KOPT-K1 (cell line): ENCODE data around the gene POLR2J3.
"Not testable (repeated sequence)": the region's sequence is repeated elsewhere in the genome, so short reads cannot be mapped to it uniquely, and the experiment has no call there.

ENCODE experiments used
- H3K27ac ChIP-seq: fragments of 200-600 bp; sonication (generic); 2 replicates; pipeline ENCODE4 v1.5.1; 2016; ENCODE audit warnings: antibody characterized with exemption, mild to moderate bottlenecking, low read depth, low read length; ENCODE audit not compliant: poor library complexity, severe bottlenecking
- H3K36me3 ChIP-seq: fragments of 200-600 bp; sonication (generic); 2 replicates; pipeline ENCODE4 v1.5.1; 2017; ENCODE audit warnings: antibody characterized with exemption, mild to moderate bottlenecking, low read length, moderate library complexity; ENCODE audit not compliant: insufficient read depth
- H3K9me3 ChIP-seq: fragments of 200-600 bp; sonication (generic); 2 replicates; pipeline ENCODE4 v1.5.1; 2017; ENCODE audit warnings: antibody characterized with exemption, low read length, mild to moderate bottlenecking; ENCODE audit not compliant: insufficient read depth, poor library complexity, severe bottlenecking

POLR2J3 gene

GRCh38 chr7:102544372-102544771 lies 28.0 kb downstream of the POLR2J3 start:
- not testable (repeated sequence) for H3K27ac ChIP-seq, H3K36me3 ChIP-seq, H3K9me3 ChIP-seq

GRCh38 chr7:102543596-102543995 lies 28.8 kb downstream of the POLR2J3 start, which contains the start of gene UPK3BL2:
UPK3BL2 (minus strand) TSS chr7:102543696; CDS start chr7:102543636, 60 bp downstream.
- not testable (repeated sequence) for H3K27ac ChIP-seq, H3K9me3 ChIP-seq, H3K36me3 ChIP-seq

- H3K36me3 ChIP-seq, H3K9me3 ChIP-seq, H3K27ac ChIP-seq: not testable (repeated sequence)
Measured at GRCh38 chr7:102542771-102543170, 29.6 kb downstream of the POLR2J3 start.

- not testable (repeated sequence) for H3K36me3 ChIP-seq, H3K27ac ChIP-seq, H3K9me3 ChIP-seq
Measured at GRCh38 chr7:102542083-102542482, 30.3 kb downstream of the POLR2J3 start.

- H3K9me3 ChIP-seq, H3K27ac ChIP-seq, H3K36me3 ChIP-seq: not testable (repeated sequence)
Measured at GRCh38 chr7:102540604-102541003, 31.8 kb downstream of the POLR2J3 start.

GRCh38 chr7:102535062-102535615 lies 37.2 kb downstream of the POLR2J3 start:
- not testable (repeated sequence) for H3K27ac ChIP-seq, H3K9me3 ChIP-seq, H3K36me3 ChIP-seq

GRCh38 chr7:102532127-102532526 lies 40.3 kb downstream of the POLR2J3 start:
- H3K36me3 ChIP-seq, H3K27ac ChIP-seq, H3K9me3 ChIP-seq: not testable (repeated sequence)

- not testable (repeated sequence) for H3K9me3 ChIP-seq, H3K36me3 ChIP-seq, H3K27ac ChIP-seq
Measured at GRCh38 chr7:102531583-102531982, 40.8 kb downstream of the POLR2J3 start.

- not testable (repeated sequence) for H3K27ac ChIP-seq, H3K36me3 ChIP-seq, H3K9me3 ChIP-seq
Measured at GRCh38 chr7:102527822-102528793, 44.3 kb downstream of the POLR2J3 start.

GRCh38 chr7:102527182-102527581 lies 45.2 kb downstream of the POLR2J3 start:
- not testable (repeated sequence) for H3K9me3 ChIP-seq, H3K36me3 ChIP-seq, H3K27ac ChIP-seq

GRCh38 chr7:102524803-102525202 lies 47.6 kb downstream of the POLR2J3 start:
- H3K27ac ChIP-seq, H3K9me3 ChIP-seq, H3K36me3 ChIP-seq: not testable (repeated sequence)

- H3K27ac ChIP-seq, H3K36me3 ChIP-seq, H3K9me3 ChIP-seq: not testable (repeated sequence)
Measured at GRCh38 chr7:102520797-102521196, 51.6 kb downstream of the POLR2J3 start.

- not testable (repeated sequence) for H3K36me3 ChIP-seq, H3K9me3 ChIP-seq, H3K27ac ChIP-seq
Measured at GRCh38 chr7:102517550-102518147, 54.7 kb downstream of the POLR2J3 start, which contains the start of gene RASA4B. RASA4B (minus strand) TSS chr7:102517777; CDS start chr7:102517710, 67 bp downstream.
